Stimulated activated CD4-positive, alpha-beta T cell treated with anti-CD3 and anti-CD28 coated beads, Interleukin-1b, Interleukin-23, amount 100 ng/mL, for 48 hours (primary cell): ENCODE measurements around the gene FFAR3.
"Not testable (repeated sequence)": the region's sequence is repeated elsewhere in the genome, so short reads cannot be mapped to it uniquely, and the experiment has no call there.

ENCODE experiments used
- DNase-seq: peaks from one replicate; pipeline ENCODE4 v3.0.0-alpha.2; 2020

The FFAR3 gene

DNA sequence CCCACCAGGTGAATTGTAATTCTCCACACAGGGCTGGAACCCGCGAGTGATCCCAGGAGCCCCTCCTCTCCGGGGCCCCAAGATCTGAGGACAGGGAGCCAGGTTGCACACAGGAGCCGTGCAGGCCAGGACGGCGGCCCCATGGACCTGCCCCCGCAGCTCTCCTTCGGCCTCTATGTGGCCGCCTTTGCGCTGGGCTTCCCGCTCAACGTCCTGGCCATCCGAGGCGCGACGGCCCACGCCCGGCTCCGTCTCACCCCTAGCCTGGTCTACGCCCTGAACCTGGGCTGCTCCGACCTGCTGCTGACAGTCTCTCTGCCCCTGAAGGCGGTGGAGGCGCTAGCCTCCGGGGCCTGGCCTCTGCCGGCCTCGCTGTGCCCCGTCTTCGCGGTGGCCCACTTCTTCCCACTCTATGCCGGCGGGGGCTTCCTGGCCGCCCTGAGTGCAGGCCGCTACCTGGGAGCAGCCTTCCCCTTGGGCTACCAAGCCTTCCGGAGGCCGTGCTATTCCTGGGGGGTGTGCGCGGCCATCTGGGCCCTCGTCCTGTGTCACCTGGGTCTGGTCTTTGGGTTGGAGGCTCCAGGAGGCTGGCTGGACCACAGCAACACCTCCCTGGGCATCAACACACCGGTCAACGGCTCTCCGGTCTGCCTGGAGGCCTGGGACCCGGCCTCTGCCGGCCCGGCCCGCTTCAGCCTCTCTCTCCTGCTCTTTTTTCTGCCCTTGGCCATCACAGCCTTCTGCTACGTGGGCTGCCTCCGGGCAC, 6.7 kb upstream of the FFAR3 start:
- DNase-seq: no peak

DNA sequence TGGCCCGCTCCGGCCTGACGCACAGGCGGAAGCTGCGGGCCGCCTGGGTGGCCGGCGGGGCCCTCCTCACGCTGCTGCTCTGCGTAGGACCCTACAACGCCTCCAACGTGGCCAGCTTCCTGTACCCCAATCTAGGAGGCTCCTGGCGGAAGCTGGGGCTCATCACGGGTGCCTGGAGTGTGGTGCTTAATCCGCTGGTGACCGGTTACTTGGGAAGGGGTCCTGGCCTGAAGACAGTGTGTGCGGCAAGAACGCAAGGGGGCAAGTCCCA, 6.1 kb upstream of the FFAR3 start:
- no peak for DNase-seq

DNA sequence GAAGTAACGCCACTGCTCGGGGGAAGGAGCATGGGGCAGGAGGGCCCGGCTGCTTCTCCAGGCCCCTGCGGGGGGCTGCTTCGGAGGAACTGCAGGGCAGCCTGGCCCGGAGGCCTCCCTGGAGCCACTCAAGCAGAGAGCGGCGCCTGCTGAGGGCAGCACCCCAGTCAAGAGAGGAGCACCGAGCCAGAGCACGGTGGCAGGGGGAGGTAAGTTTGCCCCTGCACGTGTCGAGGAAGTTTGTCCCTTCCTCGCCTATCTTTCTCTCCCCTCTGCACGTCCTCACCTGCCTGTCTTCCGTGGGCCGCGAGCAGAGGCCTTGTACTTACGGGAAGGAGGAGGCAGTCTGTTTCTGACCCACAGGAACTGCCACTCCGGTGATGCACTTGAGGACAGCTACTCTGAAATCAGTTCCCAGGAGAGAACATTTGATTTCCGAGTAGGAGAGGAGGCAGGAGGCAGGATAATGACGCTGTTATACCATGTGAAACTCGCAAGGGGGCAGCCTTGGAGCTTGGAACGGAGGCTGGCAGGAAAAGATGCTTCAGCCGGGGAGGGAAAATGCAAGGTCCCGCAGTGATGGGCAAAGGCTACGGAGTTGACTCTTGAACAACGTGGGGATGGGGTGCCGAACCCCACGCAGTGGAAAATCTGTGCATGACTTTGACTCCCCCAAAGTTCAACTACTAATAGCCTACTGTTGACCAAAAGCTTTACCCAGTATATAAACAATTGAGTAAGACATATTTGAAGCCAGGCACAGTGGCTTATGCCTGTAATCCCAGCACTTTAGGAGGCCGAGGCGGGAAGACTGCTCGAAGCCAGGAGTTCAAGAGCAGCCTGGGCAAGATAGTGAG, 5.6 kb upstream of the FFAR3 start:
- peak; percentile 80 for DNase-seq

DNA sequence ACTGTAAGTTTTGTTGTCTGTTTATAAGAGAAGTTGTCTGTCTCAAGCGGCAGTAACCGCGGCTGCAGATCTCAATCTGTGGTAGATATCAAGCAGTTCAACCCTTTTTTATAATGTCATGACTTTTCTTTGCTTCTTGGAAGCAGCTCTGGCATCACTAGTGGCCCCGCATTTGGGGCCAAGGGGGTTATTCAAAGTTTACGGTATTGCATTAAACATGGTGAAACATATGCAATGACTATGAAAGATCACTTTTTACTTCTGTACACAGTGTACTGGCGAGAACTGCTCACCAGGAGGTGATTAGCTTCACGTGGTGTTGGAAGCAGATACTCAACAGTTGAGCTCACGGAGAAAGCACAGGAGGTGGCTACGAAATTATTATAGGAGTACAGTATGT, 4.6 kb upstream of the FFAR3 start:
- no peak for DNase-seq

DNA sequence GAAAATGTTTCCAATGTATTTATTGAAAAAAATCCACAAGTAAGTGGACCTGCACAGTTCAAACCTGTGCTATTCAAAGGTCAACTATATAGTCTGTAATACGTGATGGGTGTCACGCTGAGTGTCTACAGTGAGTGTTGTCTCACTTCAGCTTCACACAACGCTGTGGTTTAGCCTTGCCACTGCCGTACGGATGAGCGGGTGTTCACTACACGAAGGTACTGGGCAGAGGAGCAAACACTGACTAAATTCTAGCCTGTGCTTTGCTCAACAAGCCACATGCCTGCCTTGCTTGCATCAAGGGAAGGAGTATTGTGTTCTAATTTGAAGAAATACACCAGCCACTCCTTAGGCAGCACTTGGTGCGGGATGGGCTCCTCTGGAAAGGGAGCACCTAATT, 3.4 kb upstream of the FFAR3 start:
- DNase-seq: peak; percentile 36

DNA sequence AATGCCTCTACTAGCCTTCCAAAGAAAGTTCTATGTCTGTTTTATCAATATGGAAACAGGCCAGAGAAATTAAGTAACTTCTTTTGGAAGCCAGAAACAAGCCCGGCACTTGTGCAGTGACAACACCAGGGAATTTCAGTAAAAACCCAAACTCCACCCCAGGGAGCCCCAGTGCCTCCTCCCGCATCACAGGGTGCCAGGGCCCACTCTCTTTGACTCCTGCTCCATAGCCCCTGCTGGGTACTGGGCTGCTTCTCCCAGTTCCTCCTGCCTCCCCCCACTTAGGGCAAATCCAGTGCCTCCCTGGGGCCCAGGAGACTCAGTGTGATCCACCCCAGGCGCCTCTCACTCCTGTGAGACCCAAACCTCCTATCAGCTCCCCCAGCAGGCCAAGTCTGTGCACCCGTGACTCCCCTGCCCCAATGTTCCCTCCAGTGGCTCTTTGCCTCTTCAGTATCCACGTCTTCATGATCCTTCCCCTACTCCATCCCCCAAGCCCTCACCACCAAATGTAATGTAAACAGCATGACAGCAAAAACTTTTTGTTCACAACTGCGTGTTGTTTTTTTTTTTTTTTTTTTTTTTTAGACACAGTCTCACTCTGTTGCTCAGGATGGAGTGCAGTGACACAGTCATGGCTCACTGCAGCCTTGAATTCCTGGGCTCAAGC, 2.3 kb upstream of the FFAR3 start:
- DNase-seq: no peak

DNA sequence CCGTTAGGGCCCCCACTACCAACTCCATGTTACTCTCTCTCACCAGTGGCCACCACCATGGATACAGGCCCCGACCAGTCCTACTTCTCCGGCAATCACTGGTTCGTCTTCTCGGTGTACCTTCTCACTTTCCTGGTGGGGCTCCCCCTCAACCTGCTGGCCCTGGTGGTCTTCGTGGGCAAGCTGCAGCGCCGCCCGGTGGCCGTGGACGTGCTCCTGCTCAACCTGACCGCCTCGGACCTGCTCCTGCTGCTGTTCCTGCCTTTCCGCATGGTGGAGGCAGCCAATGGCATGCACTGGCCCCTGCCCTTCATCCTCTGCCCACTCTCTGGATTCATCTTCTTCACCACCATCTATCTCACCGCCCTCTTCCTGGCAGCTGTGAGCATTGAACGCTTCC, 574 bp downstream of the FFAR3 start:
- DNase-seq: not testable (repeated sequence)

DNA sequence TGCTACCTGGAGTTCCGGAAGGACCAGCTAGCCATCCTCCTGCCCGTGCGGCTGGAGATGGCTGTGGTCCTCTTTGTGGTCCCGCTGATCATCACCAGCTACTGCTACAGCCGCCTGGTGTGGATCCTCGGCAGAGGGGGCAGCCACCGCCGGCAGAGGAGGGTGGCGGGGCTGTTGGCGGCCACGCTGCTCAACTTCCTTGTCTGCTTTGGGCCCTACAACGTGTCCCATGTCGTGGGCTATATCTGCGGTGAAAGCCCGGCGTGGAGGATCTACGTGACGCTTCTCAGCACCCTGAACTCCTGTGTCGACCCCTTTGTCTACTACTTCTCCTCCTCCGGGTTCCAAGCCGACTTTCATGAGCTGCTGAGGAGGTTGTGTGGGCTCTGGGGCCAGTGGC, 1.1 kb downstream of the FFAR3 start:
- DNase-seq: not testable (repeated sequence)

DNA sequence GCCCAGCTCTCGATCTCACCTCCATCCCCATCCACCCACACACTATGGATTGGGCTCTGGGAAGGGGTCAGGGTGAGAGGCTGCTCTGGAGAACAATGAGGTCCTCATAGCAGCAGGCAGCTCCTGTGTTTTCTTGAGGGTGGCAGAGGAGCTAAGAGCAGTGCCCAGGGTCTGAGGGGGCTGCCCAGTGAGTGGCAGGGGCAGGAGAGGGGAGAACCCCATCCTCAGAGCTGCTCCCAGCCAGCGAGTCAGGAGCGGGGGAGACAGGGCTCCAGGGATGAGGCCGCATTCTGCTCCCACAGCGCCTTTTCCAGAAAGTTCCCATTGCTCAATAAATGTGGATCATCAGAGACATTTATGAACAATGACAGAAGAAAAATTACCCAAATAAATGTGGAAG, 1.8 kb downstream of the FFAR3 start:
- DNase-seq: not testable (repeated sequence)

DNA sequence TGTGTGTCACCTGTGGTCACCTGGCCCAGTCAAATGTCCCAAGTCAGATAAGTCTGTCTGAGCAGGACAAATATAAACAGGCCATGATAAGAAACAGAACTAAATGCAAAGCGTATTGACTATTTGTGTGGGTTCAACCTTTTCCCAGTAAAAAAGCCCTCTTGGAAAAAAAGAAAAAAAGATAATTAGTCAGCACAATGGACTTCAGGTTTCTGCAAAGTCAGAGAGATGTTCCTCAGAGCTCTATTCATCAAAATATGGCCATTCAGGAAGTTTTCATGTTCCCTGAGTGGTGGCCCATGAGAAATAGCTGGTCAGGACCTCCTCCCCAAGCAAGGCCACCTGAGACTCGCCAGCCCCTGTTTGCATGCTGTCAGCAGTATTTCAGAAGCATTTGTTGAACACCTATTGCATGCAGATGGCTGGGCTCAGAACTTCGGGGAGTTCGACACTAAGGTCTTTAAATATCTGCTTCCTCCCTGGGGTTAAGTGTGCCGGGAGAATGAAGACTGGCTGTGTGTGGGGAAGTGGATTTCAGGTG, 2.7 kb downstream of the FFAR3 start:
- no peak for DNase-seq

DNA sequence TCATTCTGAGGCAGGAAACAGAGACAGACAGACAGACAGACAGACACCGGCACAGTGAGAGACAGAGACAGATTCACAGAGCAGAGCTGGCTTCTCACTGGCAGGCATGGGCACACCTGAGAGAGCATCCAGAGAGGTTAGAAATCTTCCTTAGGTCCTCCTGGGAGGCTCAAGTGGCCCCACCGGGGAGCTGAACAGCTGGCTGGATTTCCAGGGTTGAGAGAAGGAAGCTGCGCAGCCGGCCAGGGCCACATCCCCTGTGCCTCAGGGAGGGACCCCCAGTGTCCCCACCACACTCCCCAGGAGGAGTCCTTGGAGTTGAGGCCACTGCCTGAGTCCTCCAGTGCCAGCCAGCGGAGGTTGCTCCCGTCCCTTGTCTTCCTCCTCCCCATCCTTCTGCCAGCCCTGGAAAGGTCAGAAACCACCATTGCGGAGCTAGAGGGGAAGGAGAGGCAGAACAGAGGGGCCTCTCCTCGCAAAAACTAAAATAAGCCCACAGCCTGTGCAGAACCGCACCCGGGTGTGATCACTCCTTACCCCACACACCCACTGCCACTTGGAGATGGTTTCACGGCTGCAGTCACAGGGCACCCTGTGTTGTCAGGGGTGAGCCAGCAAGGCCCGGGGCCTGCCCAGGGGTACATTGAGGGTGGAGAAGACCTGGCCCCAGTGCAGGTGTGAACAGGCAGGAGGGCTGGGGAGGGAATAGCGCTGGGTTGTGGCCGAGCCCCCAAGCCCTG, 4.2 kb downstream of the FFAR3 start:
- no peak for DNase-seq

DNA sequence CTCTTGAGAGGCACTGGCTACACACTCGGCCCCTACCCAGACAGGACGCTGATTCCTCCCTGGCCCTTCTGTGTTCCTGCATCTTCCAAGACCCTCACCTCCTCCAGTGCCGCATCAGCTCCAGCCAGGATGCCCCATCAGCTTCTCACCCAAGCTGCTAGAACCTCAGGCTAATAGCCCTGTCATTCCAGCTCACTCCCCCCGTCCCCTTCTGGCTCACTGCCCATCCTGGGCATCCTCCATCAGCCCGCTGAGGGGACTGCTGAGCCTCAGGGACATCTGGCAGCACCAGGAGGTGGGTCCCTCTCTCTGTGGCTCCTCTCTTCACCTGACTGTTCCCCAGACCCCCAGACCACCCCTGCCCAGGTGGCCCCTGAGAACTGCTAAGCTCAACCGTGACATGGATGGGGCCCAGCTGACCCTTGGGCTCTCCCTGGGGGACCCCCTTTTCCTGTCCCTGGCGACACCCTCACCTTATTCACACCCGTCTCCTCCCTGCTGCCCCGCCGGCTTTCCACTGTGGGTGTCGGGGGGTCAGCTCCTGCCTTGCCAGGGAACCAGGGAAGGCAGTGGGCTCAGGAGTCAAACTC, 4.8 kb downstream of the FFAR3 start:
- no peak for DNase-seq

DNA sequence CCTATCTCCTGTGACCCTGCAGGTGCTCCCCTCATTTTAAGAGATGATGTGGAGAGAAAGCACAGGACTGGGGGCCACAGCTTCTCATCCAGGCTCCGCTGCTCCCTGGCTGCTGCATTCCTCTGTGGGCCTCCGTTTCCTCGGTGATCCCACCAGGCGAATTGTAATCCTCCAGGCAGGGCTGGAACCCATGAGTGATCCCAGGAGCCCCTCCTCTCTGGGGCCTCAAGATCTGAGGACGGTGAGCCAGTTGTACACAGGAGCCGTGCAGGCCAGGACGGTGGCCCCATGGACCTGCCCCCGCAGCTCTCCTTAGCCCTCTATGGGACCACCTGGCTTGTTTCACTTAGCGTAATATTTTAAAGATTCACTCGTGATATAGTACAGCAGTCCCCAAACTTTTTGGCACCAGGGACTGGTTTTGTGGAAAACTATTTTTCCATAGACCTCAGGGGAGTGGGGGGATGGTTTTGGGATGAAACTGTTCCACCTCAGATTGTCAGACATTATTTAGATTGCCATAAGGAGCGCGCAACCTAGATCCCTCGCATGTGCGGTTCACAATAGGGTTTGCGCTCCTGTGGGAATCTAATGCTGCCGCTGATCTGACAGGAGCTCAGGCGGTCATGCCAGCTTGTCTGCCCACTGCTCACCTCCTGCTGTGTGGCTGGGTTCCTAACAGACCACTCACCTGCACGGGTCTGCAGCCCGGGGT, 5.6 kb downstream of the FFAR3 start:
- DNase-seq: no peak

DNA sequence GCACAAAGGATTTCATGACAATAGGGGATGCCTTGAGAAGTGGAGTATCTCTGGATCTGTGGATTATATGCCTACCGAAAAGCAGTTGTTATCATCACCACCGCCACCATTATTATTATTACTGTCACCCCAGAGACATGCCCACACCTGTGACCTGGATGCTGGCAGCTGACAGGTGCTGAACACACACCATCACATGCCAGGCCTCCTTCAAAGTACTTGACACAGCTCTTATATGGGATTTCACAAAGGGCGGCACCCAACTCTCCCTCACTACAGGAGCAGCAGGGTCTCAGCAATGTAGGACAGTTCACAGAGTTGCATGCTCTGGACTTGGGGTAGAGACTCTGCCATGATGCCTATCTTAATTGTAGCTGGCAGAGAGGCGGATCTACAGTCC, 7.0 kb downstream of the FFAR3 start:
- DNase-seq: no peak

DNA sequence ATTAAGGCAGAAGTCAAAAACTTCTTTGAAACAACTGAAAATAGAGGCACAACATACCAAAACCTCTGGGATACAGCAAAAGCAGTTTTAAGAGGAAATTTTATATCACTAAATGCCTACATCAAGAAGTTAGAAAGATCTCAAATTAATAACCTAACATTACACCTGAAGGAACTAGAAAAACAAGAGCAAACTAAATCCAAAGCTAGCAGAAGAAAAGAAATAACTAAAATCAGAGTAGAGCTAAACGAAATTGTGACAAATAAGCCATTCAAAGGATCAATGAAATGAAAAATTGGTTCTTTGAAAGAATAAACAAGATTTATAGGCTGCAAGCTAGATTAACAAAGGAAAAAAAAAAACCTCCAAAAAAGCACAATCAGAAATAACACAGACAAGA, 10.1 kb downstream of the FFAR3 start:
- no peak for DNase-seq

DNA sequence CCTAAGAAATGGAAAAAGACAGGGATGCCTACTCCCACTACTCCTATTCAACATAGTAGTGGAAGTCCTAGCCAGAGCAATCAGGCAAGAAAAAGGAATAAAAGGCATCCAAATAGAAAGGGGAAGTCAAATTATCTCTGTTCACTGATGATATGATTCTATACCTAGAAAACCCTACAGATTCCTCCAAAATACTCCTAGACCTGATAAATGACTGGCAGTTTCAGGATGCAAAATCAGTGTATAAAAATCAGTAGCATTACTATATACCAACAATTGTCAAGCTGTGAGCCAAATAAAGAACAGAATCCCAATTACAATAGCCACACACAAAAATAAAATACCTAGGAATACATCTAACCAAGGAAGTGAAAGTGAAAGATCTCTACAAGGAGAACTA, 11.3 kb downstream of the FFAR3 start:
- DNase-seq: no peak

DNA sequence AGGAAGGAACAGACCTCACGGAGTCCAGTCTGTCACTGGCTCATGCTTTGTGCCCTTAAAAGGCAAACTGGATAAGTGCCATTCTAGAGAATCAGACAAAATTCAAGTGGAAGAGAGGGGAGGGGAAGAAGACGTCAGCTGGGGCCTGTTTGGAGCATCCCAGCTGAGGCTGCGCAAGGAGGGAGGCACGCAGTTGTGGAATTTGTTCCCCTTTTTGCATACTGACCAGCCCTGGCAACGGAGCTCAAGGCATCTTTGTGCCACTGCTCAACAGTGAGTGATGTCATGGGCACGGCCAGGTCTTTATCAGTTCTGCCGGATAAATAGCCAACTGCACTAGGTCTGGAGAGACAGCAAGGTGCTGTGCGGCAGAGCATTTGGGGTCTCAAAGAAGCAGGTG, 12.5 kb downstream of the FFAR3 start, which contains the start of gene GPR42:
TSS of gene GPR42 (plus strand) at position 347 of the 400 bp plus-strand sequence. CDS start 292 bp downstream, outside the sequence.
- DNase-seq: no peak

DNA sequence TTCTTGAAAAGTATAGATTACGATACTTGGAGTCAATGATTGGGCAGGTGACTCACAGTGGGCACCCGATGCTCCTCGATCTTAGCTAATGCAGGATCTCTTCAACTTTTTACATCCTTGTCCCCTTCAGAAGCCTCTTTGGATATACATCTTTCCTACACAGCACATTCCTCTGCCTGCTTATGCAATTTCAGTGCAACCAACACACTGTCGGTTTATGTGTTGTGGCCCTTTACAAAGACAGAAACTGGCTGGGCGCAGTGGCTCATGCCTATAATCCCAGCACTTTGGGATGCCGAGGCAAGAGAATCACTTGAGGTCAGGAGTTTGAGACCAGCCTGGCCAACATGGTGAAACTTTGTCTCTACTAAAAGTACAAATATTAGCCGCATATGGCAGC, 15.2 kb downstream of the FFAR3 start:
- no peak for DNase-seq

DNA sequence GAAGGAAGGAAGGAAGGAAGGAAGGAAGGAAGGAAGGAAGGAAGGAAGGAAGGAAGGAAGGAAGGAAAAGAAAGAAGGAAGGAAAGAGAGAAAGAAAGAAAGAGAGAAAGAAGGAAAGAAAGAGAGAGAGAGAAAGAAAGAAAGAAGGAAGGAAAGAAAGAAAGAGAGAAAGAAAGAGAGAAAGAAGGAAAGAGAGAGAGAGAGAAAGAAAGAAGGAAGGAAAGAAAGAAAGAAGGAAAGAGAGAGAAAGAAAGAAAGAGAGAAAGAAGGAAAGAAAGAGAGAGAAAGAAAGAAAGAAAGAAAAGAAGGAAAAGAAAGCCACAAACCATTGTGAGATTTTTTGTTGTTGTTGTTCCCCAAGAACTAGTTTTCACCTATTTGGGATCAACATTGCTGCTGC, 15.8 kb downstream of the FFAR3 start:
- not testable (repeated sequence) for DNase-seq

DNA sequence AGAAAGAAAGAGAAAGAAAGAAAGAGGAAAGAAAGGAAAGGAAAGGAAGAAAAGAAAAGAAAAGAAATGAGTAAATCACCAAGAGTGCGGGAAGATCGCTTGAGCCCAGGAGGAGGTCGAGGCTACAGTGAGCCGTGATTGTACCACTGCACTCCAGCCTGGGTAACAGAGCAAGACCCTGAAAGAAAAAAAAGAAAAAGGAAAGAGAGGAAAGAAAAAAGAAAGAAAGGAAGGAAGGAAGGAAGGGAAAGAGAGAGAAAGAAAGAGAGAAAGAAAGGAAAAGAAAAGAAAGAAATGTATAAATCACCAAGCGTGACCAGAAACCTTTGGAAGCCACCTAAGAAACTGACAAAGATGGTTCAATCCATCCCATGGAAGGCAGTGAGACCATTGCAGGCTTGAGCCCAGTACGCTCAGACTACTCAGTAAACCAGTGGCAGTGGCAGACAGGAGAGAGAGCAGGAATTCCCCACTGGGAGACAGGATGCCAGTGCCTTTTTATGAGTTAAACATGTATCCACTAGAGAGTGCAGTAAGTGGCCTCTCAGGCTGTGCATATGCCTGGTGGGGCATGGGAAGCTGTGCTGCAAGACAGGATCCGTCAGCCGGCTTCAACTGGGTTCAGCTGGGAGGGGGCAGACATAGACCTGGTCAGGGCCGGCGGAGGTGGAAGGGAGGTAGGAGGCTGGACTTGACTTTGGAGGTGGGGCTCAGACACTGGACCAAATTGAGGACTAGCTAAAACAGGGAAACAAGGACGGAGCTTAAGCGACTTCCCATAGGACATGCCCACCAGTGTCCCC, 17.4 kb downstream of the FFAR3 start:
- DNase-seq: no peak

DNA sequence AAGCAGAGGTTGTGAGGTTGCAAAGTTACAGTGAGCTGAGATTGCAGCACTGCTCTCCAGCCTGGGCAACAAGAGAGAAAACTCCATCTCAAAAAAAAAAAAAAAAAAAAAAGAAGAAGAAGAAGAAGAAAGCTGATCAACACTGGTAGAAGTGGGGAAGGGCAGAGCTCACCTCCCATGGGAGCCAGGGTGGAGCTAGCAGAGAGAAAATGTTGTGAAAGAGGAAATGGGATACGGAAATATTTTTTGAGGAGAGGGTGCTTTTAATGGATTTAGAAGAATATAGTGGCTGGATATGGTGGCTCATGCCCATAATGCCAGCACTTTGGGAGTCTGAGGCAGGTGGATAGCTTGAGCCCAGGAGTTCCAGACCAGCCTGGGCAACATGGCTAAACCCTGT, 19.4 kb downstream of the FFAR3 start:
- no peak for DNase-seq
